ENCODE measurements around the gene SLC5A10.

- TF ChIP-seq, protein P1, sequence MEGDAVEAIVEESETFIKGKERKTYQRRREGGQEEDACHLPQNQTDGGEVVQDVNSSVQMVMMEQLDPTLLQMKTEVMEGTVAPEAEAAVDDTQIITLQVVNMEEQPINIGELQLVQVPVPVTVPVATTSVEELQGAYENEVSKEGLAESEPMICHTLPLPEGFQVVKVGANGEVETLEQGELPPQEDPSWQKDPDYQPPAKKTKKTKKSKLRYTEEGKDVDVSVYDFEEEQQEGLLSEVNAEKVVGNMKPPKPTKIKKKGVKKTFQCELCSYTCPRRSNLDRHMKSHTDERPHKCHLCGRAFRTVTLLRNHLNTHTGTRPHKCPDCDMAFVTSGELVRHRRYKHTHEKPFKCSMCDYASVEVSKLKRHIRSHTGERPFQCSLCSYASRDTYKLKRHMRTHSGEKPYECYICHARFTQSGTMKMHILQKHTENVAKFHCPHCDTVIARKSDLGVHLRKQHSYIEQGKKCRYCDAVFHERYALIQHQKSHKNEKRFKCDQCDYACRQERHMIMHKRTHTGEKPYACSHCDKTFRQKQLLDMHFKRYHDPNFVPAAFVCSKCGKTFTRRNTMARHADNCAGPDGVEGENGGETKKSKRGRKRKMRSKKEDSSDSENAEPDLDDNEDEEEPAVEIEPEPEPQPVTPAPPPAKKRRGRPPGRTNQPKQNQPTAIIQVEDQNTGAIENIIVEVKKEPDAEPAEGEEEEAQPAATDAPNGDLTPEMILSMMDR (IDR thresholded peaks at IDR 0.05; ENCODE audit: low read length), result no peak
- no peak for TF ChIP-seq EZH2phosphoT487 (IDR thresholded peaks at IDR 0.05; ENCODE audit: low read length)
Observed at GRCh38 chr17:19000531-19001325, 48.8 kb downstream of the SLC5A10 start.
